Iris pigment epithelial cell (primary cell): ENCODE data around the gene OR10H2.
"Not testable (repeated sequence)": the region's sequence is repeated elsewhere in the genome, so short reads cannot be mapped to it uniquely, and the experiment has no call there.

Experiments
- DNase-seq: peaks from one replicate; pipeline ENCODE4 v3.0.0-alpha.2; 2011; ENCODE audit warnings: low read depth

OR10H2 gene

GRCh38 chr19:15769586-15769985 is 41.8 kb downstream of the OR10H2 start:
- no peak for DNase-seq

DNA sequence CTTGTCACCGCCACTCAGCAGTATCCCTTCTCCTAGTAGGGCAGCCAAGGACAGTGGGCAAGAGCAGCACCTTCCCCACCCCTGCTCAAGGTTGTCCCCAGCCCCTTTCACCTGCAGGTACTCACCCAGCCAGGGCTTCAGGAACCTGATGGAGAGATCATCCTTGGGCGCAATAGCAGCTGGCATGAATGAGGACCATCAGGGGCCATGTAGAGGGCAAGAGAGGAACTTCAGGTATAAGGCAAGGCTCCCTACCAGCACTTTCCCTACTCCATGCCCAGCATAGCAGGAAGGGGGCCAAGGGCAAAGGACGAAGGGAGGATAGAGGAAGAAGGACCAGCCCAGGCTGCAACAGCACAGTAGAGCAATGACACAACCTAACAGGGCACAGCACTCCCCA is 46.3 kb downstream of the OR10H2 start:
- not testable (repeated sequence) for DNase-seq

DNA sequence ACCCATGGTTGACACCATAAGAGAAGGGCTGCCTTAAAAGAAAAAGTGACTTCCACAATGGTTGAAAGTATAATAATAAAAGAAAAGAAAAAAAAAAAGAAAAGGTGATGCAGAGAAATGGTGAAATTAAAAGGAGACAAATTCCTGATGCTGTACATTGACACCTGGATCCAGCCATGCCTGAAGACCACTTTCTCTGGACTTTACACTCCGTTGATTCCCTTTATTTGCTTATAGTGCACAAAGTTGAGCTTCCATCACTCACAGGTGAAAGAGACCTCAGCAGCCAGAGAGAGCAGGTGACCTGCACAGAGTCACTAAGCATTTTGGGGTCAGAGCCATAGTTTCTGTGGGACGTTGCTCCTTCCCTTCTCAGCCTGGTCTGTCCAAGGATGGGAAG is 47.4 kb downstream of the OR10H2 start:
- DNase-seq, result no peak

GRCh38 chr19:15776264-15776663 is 48.4 kb downstream of the OR10H2 start:
- DNase-seq, result no peak

GRCh38 chr19:15776991-15777970 is 49.5 kb downstream of the OR10H2 start:
- no peak for DNase-seq
